Endothelial cell of umbilical vein (primary cell): ENCODE measurements around the gene ANGEL1. TPM values are rescaled to one million over a fixed set of nuclear protein-coding genes. Genes with fewer than 3 reads are reported as not detected.

Source experiments
- BruUV-seq: library from RNA; stranded (reverse); fragments of 400-500 nt; replicated peaks from 2 replicates; lab custom pipeline; 2021; lab: Mats Ljungman, UMichigan
- CTCF ChIA-PET: fragments of 300-600, 350-600 bp; sonication (Branson Sonifier 250); formaldehyde crosslinking; loops from one replicate; lab custom pipeline; 2021; ENCODE audit warnings: antibody characterized with exemption, inconsistent platforms; lab: Charles Lee
- POLR2A ChIA-PET: fragments of 300-600, 350-600 bp; sonication (Branson Sonifier 250); formaldehyde crosslinking; loops from one replicate; lab custom pipeline; 2021; ENCODE audit warnings: antibody characterized with exemption, inconsistent platforms; lab: Charles Lee
- DNase-seq: peaks from one replicate; pipeline ENCODE4 v3.0.0-alpha.2; 2011; ENCODE audit warnings: low read depth, low spot score
- FAIRE-seq: peaks from 2 replicates; lab custom pipeline; 2011; peaks lifted over from hg19 to GRCh38; lab: Jason Lieb, UNC
- H2AFZ ChIP-seq: 2 replicates; pipeline ENCODE4 v1.6.0; 2012; ENCODE audit warnings: low read depth, low read length, control low read depth, inconsistent platforms
- H3K27ac ChIP-seq: 2 replicates; pipeline ENCODE4 v1.5.1; 2011; ENCODE audit warnings: low read depth, mild to moderate bottlenecking, control low read depth, low read length, moderate library complexity; ENCODE audit not compliant: insufficient read depth
- H3K27me3 ChIP-seq, 2 experiments: 2 replicates each; pipeline versions ENCODE4 v1.6.0 to v1.6.1; 2011; ENCODE audit warnings: low read length in 2 of 2, mixed read lengths in 1 of 2; ENCODE audit not compliant: control insufficient read depth in 2 of 2, insufficient read depth in 2 of 2
- H3K36me3 ChIP-seq, 2 experiments: 2 replicates in 1 of 2; 3 replicates in 1 of 2; pipeline ENCODE4 v1.5.1; 2011; ENCODE audit warnings: low read length in 2 of 2, mild to moderate bottlenecking in 1 of 2, moderate library complexity in 1 of 2; ENCODE audit not compliant: control insufficient read depth in 2 of 2, insufficient read depth in 2 of 2; ENCODE audit errors: extremely low read depth in 1 of 2
- H3K4me1 ChIP-seq: 3 replicates; pipeline ENCODE4 v1.5.1; 2011; ENCODE audit warnings: mild to moderate bottlenecking, low read length; ENCODE audit not compliant: control insufficient read depth, insufficient read depth; ENCODE audit errors: extremely low read depth
- H3K4me2 ChIP-seq: 2 replicates; pipeline ENCODE4 v1.6.1; 2011; ENCODE audit warnings: low read length, control low read depth, mixed read lengths; ENCODE audit not compliant: insufficient read depth
- H3K4me3 ChIP-seq, 3 experiments: fragments of 200-600 bp in 1 of 3; sonication (generic), shearing (Covaris generic) in 1 of 3; replicated peaks in 1 of 3; 2 replicates each; pipeline ENCODE4 v1.5.1; 2011 to 2016; ENCODE audit warnings: control low read depth in 3 of 3, low read length in 3 of 3, mild to moderate bottlenecking in 2 of 3, inconsistent platforms in 1 of 3, low read depth in 1 of 3, moderate library complexity in 1 of 3; ENCODE audit not compliant: insufficient read depth in 1 of 3
- H3K79me2 ChIP-seq: 2 replicates; pipeline ENCODE4 v1.6.0; 2012; ENCODE audit warnings: low read length, inconsistent platforms; ENCODE audit not compliant: control insufficient read depth, insufficient read depth
- H3K9ac ChIP-seq: replicated peaks from 2 replicates; pipeline ENCODE3; 2011; ENCODE audit warnings: low read length, control low read depth; ENCODE audit not compliant: insufficient read depth; ENCODE audit errors: extremely low read depth
- H3K9me1 ChIP-seq: replicated peaks from 3 replicates; pipeline ENCODE4 v1.6.0; 2011; ENCODE audit warnings: mild to moderate bottlenecking, low read length; ENCODE audit not compliant: control insufficient read depth, insufficient read depth; ENCODE audit errors: extremely low read depth
- H3K9me3 ChIP-seq: replicated peaks from 2 replicates; pipeline ENCODE4 v1.5.1; 2012; ENCODE audit warnings: low read length, inconsistent platforms; ENCODE audit not compliant: control insufficient read depth, insufficient read depth
- H4K20me1 ChIP-seq: replicated peaks from 2 replicates; pipeline ENCODE3; 2011; ENCODE audit warnings: mild to moderate bottlenecking, low read length; ENCODE audit not compliant: control insufficient read depth, insufficient read depth; ENCODE audit errors: extremely low read depth
- GATA2 ChIP-seq: IDR thresholded peaks from 2 replicates; pipeline ENCODE4 v1.7.0; 2011; ENCODE audit warnings: low read depth, mild to moderate bottlenecking, moderate library complexity, mixed read lengths, low read length; ENCODE audit not compliant: insufficient read length, insufficient read depth
- JUN ChIP-seq: IDR thresholded peaks from 2 replicates; pipeline ENCODE4 v1.6.1; 2011; ENCODE audit warnings: borderline replicate concordance, low read depth; ENCODE audit not compliant: insufficient read length, insufficient read depth
- MYC ChIP-seq: IDR thresholded peaks from one replicate; pipeline ENCODE4 v1.6.1; 2011; ENCODE audit warnings: mild to moderate bottlenecking, low read depth, low read length
- POLR2A ChIP-seq: IDR thresholded peaks from 2 replicates; pipeline ENCODE4 v1.6.1; 2012; ENCODE audit warnings: low read depth, mild to moderate bottlenecking, control low read depth, low read length
- POLR2AphosphoS5 ChIP-seq: IDR thresholded peaks from 2 replicates; pipeline ENCODE4 v1.6.1; 2012; ENCODE audit warnings: low read depth, mild to moderate bottlenecking, control low read depth, low read length, moderate library complexity; ENCODE audit not compliant: insufficient read depth
- dilution Hi-C: fragments of 300-500 bp; cut with MboI; formaldehyde crosslinking; loops from one replicate; pipeline ENCODE4 v1.15.0; 2019; ENCODE audit warnings: low sequenced_read_pairs; ENCODE audit not compliant: extremely low pct_ligation_motif_present
- intact Hi-C: fragments of 100-400 bp; cut with micrococcal nuclease; formaldehyde crosslinking; loops from one replicate; pipeline ENCODE4 v1.10.0; 2022
- polyA plus RNA-seq, 4 experiments: library from polyadenylated mRNA; depleted of rRNA in 3 of 4; stranded (reverse) in 3 of 4; unstranded in 1 of 4; fragments of >200 nt; gene quantifications; 2 replicates each; pipeline versions ENCODE4 v1.2.1 to v1.2.3, GENCODE V29; 2011 to 2012; ENCODE audit warnings: missing spikeins in 1 of 4
- total RNA-seq: library from RNA; stranded (reverse); gene quantifications from 2 replicates; pipeline ENCODE4 v1.2.3, GENCODE V29; 2021
- TF ChIP-seq, protein P1 (sequence below), 2 donors: IDR thresholded peaks; 1 replicate in 1 of 2; 2 replicates in 1 of 2; pipeline ENCODE4 v1.5.1; 2011; ENCODE audit warnings: low read length in 2 of 2, mild to moderate bottlenecking in 2 of 2, moderate library complexity in 2 of 2, control low read depth in 1 of 2, inconsistent platforms in 1 of 2, low read depth in 1 of 2; ENCODE audit not compliant: insufficient read depth in 1 of 2; ENCODE audit errors: extremely low read depth in 1 of 2

The ANGEL1 gene
- total and polyA plus RNA-seq, 2 donors (not counting 3 experiments of a cell fraction or from before 2014, with no cell fraction given), result 14.8 to 22.0 TPM

DNA sequence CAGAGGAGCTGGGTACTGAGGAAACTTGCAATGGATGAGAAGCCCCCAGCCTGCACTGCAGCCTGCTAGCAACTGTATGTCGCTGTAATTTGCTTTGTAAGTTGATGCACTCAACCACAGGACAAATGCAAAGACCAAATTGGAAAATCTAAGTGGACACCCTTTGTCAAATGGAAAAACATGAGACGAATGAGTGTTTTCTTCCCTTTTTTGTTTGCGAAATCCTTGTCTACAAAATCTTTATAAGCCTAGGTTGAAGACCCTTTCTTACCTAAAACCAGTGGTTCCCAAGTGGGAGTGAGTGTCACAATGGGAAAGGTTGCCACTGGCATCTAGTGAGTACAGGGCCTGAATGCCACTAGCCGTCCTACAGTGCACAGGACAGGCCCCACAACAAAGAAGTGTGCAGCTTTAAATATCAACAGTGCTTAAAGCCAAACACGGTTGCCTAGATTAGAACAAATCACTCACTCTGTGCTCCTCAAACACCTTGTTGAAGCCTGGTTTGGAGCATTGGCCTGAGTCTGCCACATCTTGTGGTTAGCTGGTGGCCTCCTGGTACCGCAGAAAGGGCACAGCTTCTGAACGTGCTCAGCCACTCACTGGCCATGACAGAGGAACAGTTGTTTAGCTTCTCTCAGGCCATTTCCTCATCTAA lies 59.0 kb downstream of the ANGEL1 start:
- CTCF ChIA-PET, result interaction anchor here (1.0 kb wide), 1 partner anchor 43 kb away, joined by 4 read pairs; no protein-coding TSS in a partner anchor
- BruUV-seq, result no TSS peak
- FAIRE-seq, result no peak

More for the DNA sequence above, 59.0 kb downstream of the ANGEL1 start:
- no peaks in the 10 kb centered on the region for H3K9me3 ChIP-seq
- dilution Hi-C loops, result no loop called here
- H3K79me2 ChIP-seq, result no peaks in the 10 kb centered on the region
- H2AFZ ChIP-seq, result no peak overlapping the region
- no peaks in the 10 kb centered on the region for H3K9me1 ChIP-seq
- POLR2A ChIA-PET, result no interaction called here
- no peak overlapping the region for H3K4me2 ChIP-seq
- no peak overlapping the region for H3K4me3 ChIP-seq
- no peaks in the 10 kb centered on the region for H3K27me3 ChIP-seq
- TF ChIP-seq GATA2 (no peak), POLR2AphosphoS5 (no peak), MYC (no peak), POLR2A (no peak), JUN (no peak)
- TF ChIP-seq, protein P1, sequence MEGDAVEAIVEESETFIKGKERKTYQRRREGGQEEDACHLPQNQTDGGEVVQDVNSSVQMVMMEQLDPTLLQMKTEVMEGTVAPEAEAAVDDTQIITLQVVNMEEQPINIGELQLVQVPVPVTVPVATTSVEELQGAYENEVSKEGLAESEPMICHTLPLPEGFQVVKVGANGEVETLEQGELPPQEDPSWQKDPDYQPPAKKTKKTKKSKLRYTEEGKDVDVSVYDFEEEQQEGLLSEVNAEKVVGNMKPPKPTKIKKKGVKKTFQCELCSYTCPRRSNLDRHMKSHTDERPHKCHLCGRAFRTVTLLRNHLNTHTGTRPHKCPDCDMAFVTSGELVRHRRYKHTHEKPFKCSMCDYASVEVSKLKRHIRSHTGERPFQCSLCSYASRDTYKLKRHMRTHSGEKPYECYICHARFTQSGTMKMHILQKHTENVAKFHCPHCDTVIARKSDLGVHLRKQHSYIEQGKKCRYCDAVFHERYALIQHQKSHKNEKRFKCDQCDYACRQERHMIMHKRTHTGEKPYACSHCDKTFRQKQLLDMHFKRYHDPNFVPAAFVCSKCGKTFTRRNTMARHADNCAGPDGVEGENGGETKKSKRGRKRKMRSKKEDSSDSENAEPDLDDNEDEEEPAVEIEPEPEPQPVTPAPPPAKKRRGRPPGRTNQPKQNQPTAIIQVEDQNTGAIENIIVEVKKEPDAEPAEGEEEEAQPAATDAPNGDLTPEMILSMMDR (IDR thresholded peaks at IDR 0.05; ENCODE audit: extremely low read depth in 1 of 2, insufficient read depth in 1 of 2, low read depth in 1 of 2, low read length in 2 of 2), result no peak
- no peaks in the 10 kb centered on the region for H4K20me1 ChIP-seq
- DNase-seq, result no peak
- H3K36me3 ChIP-seq, result no peaks in the 10 kb centered on the region
- H3K27ac ChIP-seq, result no peak overlapping the region
- H3K9ac ChIP-seq, result no peak overlapping the region
- intact Hi-C loops, result no loop called here
- no peaks in the 10 kb centered on the region for H3K4me1 ChIP-seq
